Stomach smooth muscle (tissue), 2 donors: ENCODE data around the gene SST.

Experiments
- H3K27ac ChIP-seq: one replicate; pipeline ENCODE4 v1.7.0; 2013; ENCODE audit warnings: mild to moderate bottlenecking, low read length, inconsistent platforms
- H3K27me3 ChIP-seq, 2 donors: one replicate each; pipeline ENCODE4 v1.7.0; 2013; ENCODE audit warnings: low read length in 2 of 2; ENCODE audit not compliant: insufficient read depth in 2 of 2, control insufficient read depth in 1 of 2
- H3K36me3 ChIP-seq, 2 donors: one replicate each; pipeline ENCODE4 v1.7.0; 2013; ENCODE audit warnings: low read length in 2 of 2; ENCODE audit not compliant: control insufficient read depth in 2 of 2, insufficient read depth in 2 of 2
- H3K4me1 ChIP-seq: one replicate; pipeline ENCODE4 v1.7.0; 2013; ENCODE audit warnings: low read length; ENCODE audit not compliant: control insufficient read depth, insufficient read depth
- H3K4me3 ChIP-seq, 2 donors: one replicate each; pipeline ENCODE4 v1.7.0; 2013; ENCODE audit warnings: low read length in 2 of 2
- H3K9ac ChIP-seq, 2 donors: one replicate each; pipeline ENCODE4 v1.7.0; 2013; ENCODE audit warnings: low read length in 2 of 2, mild to moderate bottlenecking in 1 of 2
- H3K9me3 ChIP-seq, 2 donors: one replicate each; pipeline ENCODE4 v1.7.0; 2013; ENCODE audit warnings: low read length in 2 of 2; ENCODE audit not compliant: control insufficient read depth in 2 of 2
- donor health status: healthy.
- donor health status: Pancreatic carcinoma.

The SST gene

GRCh38 chr3:187636528-187636927 lies 33.7 kb downstream of the SST start:
- Histone ChIP-seq H3K36me3 (no peaks in the 10 kb centered on the region), H3K27me3 (peaks cover 0 to 2% of the 10 kb centered on the region in 2 donors), H3K9ac (no peak overlapping the region), H3K4me3 (no peak overlapping the region), H3K27ac (no peak overlapping the region), H3K9me3 (no peaks in the 10 kb centered on the region), H3K4me1 (no peaks in the 10 kb centered on the region)

GRCh38 chr3:187630404-187630803 lies 39.8 kb downstream of the SST start:
- Histone ChIP-seq H3K9ac (no peak overlapping the region), H3K4me3 (no peak overlapping the region), H3K27me3 (no peaks in the 10 kb centered on the region), H3K4me1 (no peaks in the 10 kb centered on the region), H3K27ac (no peak overlapping the region), H3K36me3 (no peaks in the 10 kb centered on the region), H3K9me3 (no peaks in the 10 kb centered on the region)

- H3K9ac ChIP-seq = no peak overlapping the region
- no peaks in the 10 kb centered on the region for H3K36me3 ChIP-seq
- no peak overlapping the region for H3K27ac ChIP-seq
- H3K4me3 ChIP-seq = no peak overlapping the region
- H3K4me1 ChIP-seq = no peaks in the 10 kb centered on the region
- no peaks in the 10 kb centered on the region for H3K27me3 ChIP-seq
- H3K9me3 ChIP-seq = no peaks in the 10 kb centered on the region
These were observed 40.5 kb downstream of the SST start for GRCh38 chr3:187629711-187630110.

DNA sequence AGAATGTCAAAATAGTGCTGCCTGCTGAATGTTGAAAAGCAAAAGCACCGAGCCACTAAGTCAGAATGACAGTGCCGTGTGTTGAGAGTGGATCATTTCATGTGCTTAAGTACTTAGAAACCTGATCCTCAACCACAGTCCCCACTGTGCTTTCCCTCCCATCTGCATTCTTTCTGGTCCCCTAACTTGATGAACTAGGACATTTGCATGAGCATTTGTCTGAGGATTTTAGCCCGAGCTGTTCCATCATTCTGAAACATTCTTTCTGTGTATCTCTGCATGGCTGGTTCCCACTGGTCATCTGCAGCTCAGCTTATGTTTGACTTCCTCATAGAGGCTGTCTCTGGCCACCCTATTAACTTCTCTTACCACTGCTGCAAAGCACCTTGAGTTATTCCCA lies 42.0 kb downstream of the SST start:
- no peaks in the 10 kb centered on the region for H3K36me3 ChIP-seq
- H3K4me1 ChIP-seq = no peaks in the 10 kb centered on the region
- no peaks in the 10 kb centered on the region for H3K9me3 ChIP-seq
- H3K27me3 ChIP-seq = peaks cover 0 to 4% of the 10 kb centered on the region in 2 donors
- no peak overlapping the region for H3K9ac ChIP-seq
- no peak overlapping the region for H3K27ac ChIP-seq
- H3K4me3 ChIP-seq = no peak overlapping the region

GRCh38 chr3:187626581-187626980 lies 43.6 kb downstream of the SST start:
- peaks cover 0 to 4% of the 10 kb centered on the region in 2 donors for H3K27me3 ChIP-seq
- no peaks in the 10 kb centered on the region for H3K9me3 ChIP-seq
- H3K9ac ChIP-seq = no peak overlapping the region
- no peak overlapping the region for H3K4me3 ChIP-seq
- no peaks in the 10 kb centered on the region for H3K4me1 ChIP-seq
- H3K27ac ChIP-seq = no peak overlapping the region
- no peaks in the 10 kb centered on the region for H3K36me3 ChIP-seq

DNA sequence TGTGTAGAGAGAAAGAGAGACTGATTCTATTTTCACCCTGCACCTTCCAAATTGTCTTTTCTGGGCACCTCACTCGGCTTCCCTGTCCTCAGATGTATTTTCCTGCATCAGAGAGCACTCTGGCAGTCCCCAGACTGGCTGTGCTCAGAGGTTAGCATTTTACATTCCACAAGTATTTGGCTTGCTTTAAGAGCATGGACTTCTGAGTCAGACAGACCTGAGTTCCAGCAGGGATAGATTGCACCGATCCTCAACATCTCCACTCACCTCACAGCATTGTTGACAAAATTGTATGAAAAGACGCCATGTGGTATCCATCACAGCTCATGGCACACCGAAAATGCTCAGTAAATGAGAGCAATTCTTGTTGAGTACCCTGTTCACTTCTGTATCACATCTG lies 45.6 kb downstream of the SST start:
- Histone ChIP-seq H3K4me1 (no peaks in the 10 kb centered on the region), H3K27ac (no peak overlapping the region), H3K36me3 (no peaks in the 10 kb centered on the region), H3K9ac (no peak overlapping the region), H3K4me3 (no peak overlapping the region), H3K9me3 (no peaks in the 10 kb centered on the region), H3K27me3 (peaks cover 0 to 4% of the 10 kb centered on the region in 2 donors)

- no peaks in the 10 kb centered on the region for H3K4me1 ChIP-seq
- peaks cover 0 to 4% of the 10 kb centered on the region in 2 donors for H3K27me3 ChIP-seq
- no peaks in the 10 kb centered on the region for H3K36me3 ChIP-seq
- H3K9me3 ChIP-seq = no peaks in the 10 kb centered on the region
- H3K4me3 ChIP-seq = no peak overlapping the region
- no peak overlapping the region for H3K9ac ChIP-seq
- no peak overlapping the region for H3K27ac ChIP-seq
These were observed 46.8 kb downstream of the SST start for GRCh38 chr3:187623285-187623814.

- Histone ChIP-seq H3K27me3 (peaks cover 0 to 4% of the 10 kb centered on the region in 2 donors), H3K4me1 (no peaks in the 10 kb centered on the region), H3K36me3 (no peaks in the 10 kb centered on the region), H3K9ac (no peak overlapping the region), H3K4me3 (no peak overlapping the region), H3K9me3 (no peaks in the 10 kb centered on the region), H3K27ac (no peak overlapping the region)
These were observed 48.3 kb downstream of the SST start for GRCh38 chr3:187621881-187622280.

- Histone ChIP-seq H3K4me1 (no peaks in the 10 kb centered on the region), H3K4me3 (no peak overlapping the region), H3K36me3 (no peaks in the 10 kb centered on the region), H3K9me3 (no peaks in the 10 kb centered on the region), H3K27ac (no peak overlapping the region), H3K27me3 (peaks cover 0 to 4% of the 10 kb centered on the region in 2 donors), H3K9ac (no peak overlapping the region)
These were observed 50.7 kb downstream of the SST start for GRCh38 chr3:187619461-187619860.
